SU-DHL-6 (cell line): ENCODE results near the gene PINLYP.

Source experiments
- H2AFZ ChIP-seq: fragments of 200-600 bp; sonication (generic); 2 replicates; pipeline ENCODE4 v1.6.1; 2014; ENCODE audit warnings: low read depth, mild to moderate bottlenecking, moderate library complexity, mixed read lengths, antibody characterized with exemption, low read length; ENCODE audit not compliant: severe bottlenecking
- H3F3A ChIP-seq: fragments of 200-600 bp; shearing (Covaris generic); 2 replicates; pipeline ENCODE4 v1.6.0; 2016; ENCODE audit warnings: antibody characterized with exemption, mild to moderate bottlenecking; ENCODE audit not compliant: insufficient read depth
- H3K27ac ChIP-seq: fragments of 200-600 bp; sonication (generic); 2 replicates; pipeline ENCODE4 v1.5.1; 2016; ENCODE audit warnings: low read depth, mild to moderate bottlenecking, low read length, moderate library complexity, mixed read lengths
- H3K27me3 ChIP-seq: fragments of 200-600 bp; sonication (generic), shearing (Covaris generic); 2 replicates; pipeline ENCODE4 v1.6.0; 2014; ENCODE audit warnings: mild to moderate bottlenecking, low read length
- H3K36me3 ChIP-seq: fragments of 200-600 bp; sonication (generic); 2 replicates; pipeline ENCODE4 v1.6.1; 2014; ENCODE audit warnings: mild to moderate bottlenecking, low read length, mixed read lengths
- H3K4me2 ChIP-seq: fragments of 300-600, 200-600 bp; shearing (Covaris generic), sonication (generic); 2 replicates; pipeline ENCODE4 v1.6.0; 2014; ENCODE audit warnings: low read length, low read depth, mild to moderate bottlenecking; ENCODE audit not compliant: poor library complexity, severe bottlenecking
- H3K4me3 ChIP-seq: fragments of 200-600 bp; sonication (generic); 2 replicates; pipeline ENCODE4 v1.5.1; 2014; ENCODE audit warnings: antibody characterized with exemption, low read length, mild to moderate bottlenecking, mixed read lengths; ENCODE audit not compliant: insufficient read depth, poor library complexity, severe bottlenecking
- H3K79me2 ChIP-seq: fragments of 200-600 bp; sonication (generic); 2 replicates; pipeline ENCODE4 v1.6.1; 2014; ENCODE audit warnings: mild to moderate bottlenecking, low read length, moderate library complexity; ENCODE audit not compliant: insufficient read depth
- H3K9ac ChIP-seq: fragments of 200-600 bp; sonication (generic); 2 replicates; pipeline ENCODE4 v1.7.0; 2014; ENCODE audit warnings: mild to moderate bottlenecking, low read length
- H3K9me2 ChIP-seq: fragments of 200-600 bp; sonication (generic); replicated peaks from 2 replicates; pipeline ENCODE4 v1.6.1; 2014; ENCODE audit warnings: low read length; ENCODE audit not compliant: insufficient read depth
- H3K9me3 ChIP-seq: fragments of 200-600 bp; sonication (generic); 2 replicates; pipeline ENCODE4 v1.6.1; 2014; ENCODE audit warnings: low read length, mixed read lengths; ENCODE audit not compliant: insufficient read depth
- H4K20me1 ChIP-seq: fragments of 200-600 bp; sonication (generic); 2 replicates; pipeline ENCODE4 v1.6.1; 2014; ENCODE audit warnings: low read depth, mild to moderate bottlenecking, antibody characterized with exemption, low read length, moderate library complexity, mixed read lengths
- CTCF ChIP-seq: fragments of 200-600 bp; sonication (generic); IDR thresholded peaks from one replicate; pipeline ENCODE4 v1.5.1; 2017; ENCODE audit warnings: antibody characterized with exemption, mild to moderate bottlenecking, low read length, moderate library complexity; ENCODE audit not compliant: insufficient read depth, poor library complexity, severe bottlenecking
- EZH2phosphoT487 ChIP-seq: fragments of 200-600 bp; sonication (generic), shearing (Covaris generic); conservative IDR thresholded peaks from 2 replicates; pipeline ENCODE4 v1.6.1; 2018; ENCODE audit warnings: mild to moderate bottlenecking, antibody characterized with exemption, low read length, moderate library complexity, mixed read lengths

Gene PINLYP

GRCh38 chr19:43618921-43619261 lies 43.3 kb downstream of the PINLYP start:
- H3F3A ChIP-seq: peaks cover 17% of the 10 kb centered on the region; the same call in 1 of the 2 replicates
- TF ChIP-seq EZH2phosphoT487: no peak
- no peak for TF ChIP-seq CTCF
- peak overlapping the region; percentile 78 for H3K4me2 ChIP-seq
- no peaks in the 10 kb centered on the region for H4K20me1 ChIP-seq
- H3K36me3 ChIP-seq: no peaks in the 10 kb centered on the region
- no peaks in the 10 kb centered on the region for H3K9me2 ChIP-seq
- peak overlapping the region; percentile 65 for H3K4me3 ChIP-seq
- H2AFZ ChIP-seq: peak overlapping the region; percentile 83
- peak overlapping the region; percentile 75 for H3K9ac ChIP-seq
- peaks cover 37% of the 10 kb centered on the region for H3K79me2 ChIP-seq
- no peaks in the 10 kb centered on the region for H3K9me3 ChIP-seq
- no peaks in the 10 kb centered on the region for H3K27me3 ChIP-seq
- peak overlapping the region; percentile 69 for H3K27ac ChIP-seq

GRCh38 chr19:43619262-43620060 lies 43.9 kb downstream of the PINLYP start, which contains the start of gene ZNF428:
Gene ZNF428, minus strand, starts transcription at chr19:43619629. Its CDS starts 5,325 bp downstream, at chr19:43614304.
- Histone ChIP-seq H3K9me3 (no peaks in the 10 kb centered on the region), H3K4me2 (peak within 1 kb of the TSS; percentile 78), H3K9me2 (no peaks in the 10 kb centered on the region), H3K27ac (peak within 1 kb of the TSS; percentile 69), H3K79me2 (peaks cover 37% of the 10 kb centered on the region), H2AFZ (peak within 1 kb of the TSS; percentile 83), H4K20me1 (no peaks in the 10 kb centered on the region), H3K27me3 (no peaks in the 10 kb centered on the region), H3F3A (peaks cover 21% of the 10 kb centered on the region), H3K36me3 (no peaks in the 10 kb centered on the region), H3K9ac (peak within 1 kb of the TSS; percentile 75), H3K4me3 (peak within 1 kb of the TSS; percentile 65)
- no peak for TF ChIP-seq EZH2phosphoT487
- TF ChIP-seq CTCF: no peak

GRCh38 chr19:43620061-43621001 lies 44.7 kb downstream of the PINLYP start:
- Histone ChIP-seq H3K27ac (peak overlapping the region; percentile 48), H3K9ac (peak overlapping the region; percentile 75), H3K4me3 (peak overlapping the region; percentile 65), H3K4me2 (peak overlapping the region; percentile 78), H2AFZ (peak overlapping the region; percentile 11), H3K9me3 (no peaks in the 10 kb centered on the region), H4K20me1 (no peaks in the 10 kb centered on the region), H3F3A (peaks cover 23% of the 10 kb centered on the region), H3K79me2 (peaks cover 35% of the 10 kb centered on the region), H3K9me2 (no peaks in the 10 kb centered on the region), H3K27me3 (no peaks in the 10 kb centered on the region), H3K36me3 (no peaks in the 10 kb centered on the region)
- TF ChIP-seq EZH2phosphoT487 (no peak), CTCF (no peak)
